ENCODE data around the gene VPS8. TPM values are rescaled to one million over a fixed set of nuclear protein-coding genes. Genes with fewer than 3 reads are reported as not detected.

VPS8 gene
- total and polyA plus RNA-seq, 9 of the 15 experiments (the other 6 are each of a cell fraction or from before 2014, with no cell fraction given), result 7.2 to 41.0 (median 28.3) TPM

GRCh38 chr3:185037801-185038200 is 225.8 kb downstream of the VPS8 start:
- Histone ChIP-seq H3K79me2 (ENCODE audit: control insufficient read depth, insufficient read depth, low read length) (no peaks in the 10 kb centered on the region), H3K36me3 (ENCODE audit: control insufficient read depth, insufficient read depth, low read length) (no peaks in the 10 kb centered on the region), H3K27ac (ENCODE audit: extremely low read depth, low read depth, low read length) (no peak overlapping the region), H2AFZ (ENCODE audit: low read depth, low read length) (no peak overlapping the region), H3K4me1 (replicated peaks in 1 of 2; ENCODE audit: control insufficient read depth in 2 of 2, insufficient read depth in 2 of 2, low read length in 2 of 2) (no peaks in the 10 kb centered on the region), H3K4me3 (no peak overlapping the region), H3K9me1 (ENCODE audit: control insufficient read depth, insufficient read depth, low read length) (no peaks in the 10 kb centered on the region), H4K20me1 (replicated peaks; ENCODE audit: control insufficient read depth, insufficient read depth, low read length) (no peaks in the 10 kb centered on the region), H3K27me3 (ENCODE audit: control insufficient read depth in 2 of 2, insufficient read depth in 2 of 2, low read length in 2 of 2) (no peaks in the 10 kb centered on the region), H3K4me2 (ENCODE audit: insufficient read depth, low read length) (no peak overlapping the region), H3K9me3 (replicated peaks; ENCODE audit: control insufficient read depth, insufficient read depth, low read depth, low read length) (no peaks in the 10 kb centered on the region), H3K9ac (ENCODE audit: insufficient read depth in 1 of 2, low read depth in 2 of 2, low read length in 2 of 2) (no peak overlapping the region)
- BruUV-seq (replicated peaks), result no TSS peak
- 93% methylated on average over 1 of the region's 1 CpG for WGBS (ENCODE audit: insufficient coverage, low coverage, missing lambda C conversion rate)
- FAIRE-seq (no peak), DNase-seq (ENCODE audit: extremely low read depth in 1 of 4, low spot score in 3 of 4) (no peak), ATAC-seq (no peak)
- CTCF ChIA-PET (ENCODE audit: low intra/inter-chr PET ratio), result no interaction called here
- POLR2A ChIA-PET, result no interaction called here
- no peak for TF ChIP-seq TAF9B (IDR thresholded peaks at IDR 0.05; ENCODE audit: partially characterized antibody)
- no peak for TF ChIP-seq SFPQ (IDR thresholded peaks at IDR 0.05; ENCODE audit: low read depth, low read length)
- no peak for TF ChIP-seq MCM7 (IDR thresholded peaks at IDR 0.05)
- TF ChIP-seq TBL1XR1 (IDR thresholded peaks at IDR 0.05; ENCODE audit: low read length in 2 of 2), result no peak
- no peak for TF ChIP-seq ZNF175 (CRISPR knock-in tag; IDR thresholded peaks at IDR 0.05; ENCODE audit: low read depth)
- TF ChIP-seq FOXP4 (CRISPR knock-in tag; IDR thresholded peaks at IDR 0.05; ENCODE audit: borderline replicate concordance), result no peak
- in situ Hi-C loops (cut with MboI) (no loop called here), intact Hi-C loops (cut with micrococcal nuclease) (no loop called here)

Data from K562 (cell line).